ENCODE data around the gene HAPLN1.
"Not testable (repeated sequence)": the region's sequence is repeated elsewhere in the genome, so short reads cannot be mapped to it uniquely, and the experiment has no call there.

Gene HAPLN1

GRCh38 chr5:83720836-83721537 is at the start of gene HAPLN1:
Gene HAPLN1, minus strand, starts transcription at chr5:83720855. Its CDS starts 47,332 bp downstream, at chr5:83673523.
- DNase-seq: no peak

GRCh38 chr5:83767409-83767992 is 46.8 kb upstream of the HAPLN1 start:
- no peak for DNase-seq

GRCh38 chr5:83764101-83764500 is 43.4 kb upstream of the HAPLN1 start:
- DNase-seq: no peak

GRCh38 chr5:83760579-83760978 is 39.9 kb upstream of the HAPLN1 start:
- no peak for DNase-seq

GRCh38 chr5:83752700-83753099 is 32.0 kb upstream of the HAPLN1 start:
- DNase-seq: no peak

GRCh38 chr5:83751201-83751600 is 30.5 kb upstream of the HAPLN1 start:
- DNase-seq: no peak

- DNase-seq: peak in 1 of 2 donors; percentile 3
Observed at GRCh38 chr5:83750749-83751148, 30.1 kb upstream of the HAPLN1 start.

- no peak for DNase-seq
Observed at GRCh38 chr5:83745816-83746215, 25.2 kb upstream of the HAPLN1 start.

GRCh38 chr5:83744821-83745220 is 24.2 kb upstream of the HAPLN1 start:
- DNase-seq: no peak

GRCh38 chr5:83742089-83742488 is 21.4 kb upstream of the HAPLN1 start:
- DNase-seq: no peak

GRCh38 chr5:83741571-83741970 is 20.9 kb upstream of the HAPLN1 start:
- no peak for DNase-seq

GRCh38 chr5:83740741-83741140 is 20.1 kb upstream of the HAPLN1 start:
- DNase-seq: no peak

GRCh38 chr5:83736169-83736568 is 15.5 kb upstream of the HAPLN1 start:
- DNase-seq: not testable (repeated sequence)

- DNase-seq: not testable (repeated sequence)
Observed at GRCh38 chr5:83735058-83735457, 14.4 kb upstream of the HAPLN1 start.

- no peak for DNase-seq
Observed at GRCh38 chr5:83731638-83732037, 11.0 kb upstream of the HAPLN1 start.

- DNase-seq: no peak
Observed at GRCh38 chr5:83729362-83729761, 8.7 kb upstream of the HAPLN1 start.

- DNase-seq: no peak
Observed at GRCh38 chr5:83726912-83727311, 6.3 kb upstream of the HAPLN1 start.

- no peak for DNase-seq
Observed at GRCh38 chr5:83724935-83725334, 4.3 kb upstream of the HAPLN1 start.

- DNase-seq: no peak
Observed at GRCh38 chr5:83724001-83724400, 3.3 kb upstream of the HAPLN1 start.

GRCh38 chr5:83723031-83723430 is 2.4 kb upstream of the HAPLN1 start:
- DNase-seq: no peak

- DNase-seq: no peak
Observed at GRCh38 chr5:83721953-83722901, 1.6 kb upstream of the HAPLN1 start.

GRCh38 chr5:83718936-83719495 is 1.6 kb downstream of the HAPLN1 start:
- DNase-seq: no peak

- DNase-seq: peak in 1 of 2 donors; percentile 38
Observed at GRCh38 chr5:83718195-83718825, 2.3 kb downstream of the HAPLN1 start.
